Lung (tissue), 12 donors: ENCODE measurements around the gene ARF1. TPM values are rescaled to one million over a fixed set of nuclear protein-coding genes. Genes with fewer than 3 reads are reported as not detected.

Experiments
- ATAC-seq: fragments of 200-7000 bp; cut with Tn5 transposase; one replicate; pipeline ENCODE4 v1.9.1; 2020; ENCODE audit warnings: moderate number of reproducible peaks; ENCODE audit not compliant: insufficient read depth, low FRiP score
- DNase-seq, 3 donors: peaks; one replicate each; pipeline ENCODE4 v3.0.0-alpha.2; 2013 to 2017
- H3K27ac ChIP-seq, 2 donors: one replicate each; pipeline ENCODE4 v1.5.1; 2013; ENCODE audit warnings: mild to moderate bottlenecking in 2 of 2, moderate library complexity in 2 of 2, control low read depth in 1 of 2, inconsistent platforms in 1 of 2, low read depth in 1 of 2, low read length in 1 of 2
- H3K27me3 ChIP-seq, 3 donors: one replicate each; pipeline ENCODE4 v1.5.1; 2013; ENCODE audit warnings: low read length in 2 of 3; ENCODE audit not compliant: control insufficient read depth in 3 of 3, insufficient read depth in 3 of 3
- H3K36me3 ChIP-seq, 4 donors: one replicate each; pipeline ENCODE4 v1.5.1; 2013; ENCODE audit warnings: low read length in 4 of 4, mild to moderate bottlenecking in 1 of 4, moderate library complexity in 1 of 4; ENCODE audit not compliant: control insufficient read depth in 4 of 4, insufficient read depth in 4 of 4
- H3K4me1 ChIP-seq, 5 donors: one replicate each; pipeline ENCODE4 v1.5.1; 2013; ENCODE audit warnings: low read length in 5 of 5, mild to moderate bottlenecking in 2 of 5, moderate library complexity in 1 of 5; ENCODE audit not compliant: control insufficient read depth in 5 of 5, insufficient read depth in 5 of 5
- H3K4me3 ChIP-seq: one replicate; pipeline ENCODE4 v1.5.1; 2013; ENCODE audit warnings: mild to moderate bottlenecking, control low read depth, moderate library complexity
- H3K9ac ChIP-seq, 2 donors: one replicate each; pipeline ENCODE4 v1.5.1; 2013; ENCODE audit warnings: low read length in 2 of 2, control low read depth in 1 of 2; ENCODE audit not compliant: insufficient read depth in 1 of 2
- H3K9me3 ChIP-seq, 4 donors: one replicate each; pipeline ENCODE4 v1.5.1; 2013; ENCODE audit warnings: low read length in 3 of 4, mild to moderate bottlenecking in 1 of 4, moderate library complexity in 1 of 4; ENCODE audit not compliant: control insufficient read depth in 4 of 4, insufficient read depth in 3 of 4
- CTCF ChIP-seq: IDR thresholded peaks from 2 replicates; pipeline ENCODE4 v1.5.1; 2012; ENCODE audit warnings: mild to moderate bottlenecking; ENCODE audit errors: control extremely low read depth, extremely low read depth
- WGBS, 2 donors: extraction: QIAGEN DNeasy Blood & Tissue Kit; methylation state at CpG; one replicate each; pipeline ENCODE4 v1.1.7; 2013; 5-methylcytosine and 5-hydroxymethylcytosine counted together
- polyA plus RNA-seq, 2 donors: library from polyadenylated mRNA; stranded (reverse); fragments of 200-250 nt; gene quantifications; one replicate each; pipeline ENCODE4 v1.2.1, GENCODE V29; 2013
- total RNA-seq, 2 donors: library from RNA; depleted of rRNA in 1 of 2; stranded (reverse); fragments of >200 nt in 1 of 2; gene quantifications; one replicate each; pipeline ENCODE4 v1.2.1, GENCODE V29; 2014 to 2021
- donor health status: control.
- donor health status: control.
- donor health status: Bipolar disorder and iron deficiency.
- donor health status: healthy.
- donor health status: DM: yes; HTN: yes; CAD: no.

The ARF1 gene
- total and polyA plus RNA-seq, 4 donors, result 226 to 713 (median 439) TPM

- Histone ChIP-seq H3K36me3 (no peaks in the 10 kb centered on the region), H3K4me3 (no peak overlapping the region), H3K4me1 (peaks cover 0 to 4% (median 0%) of the 10 kb centered on the region in 5 donors), H3K9me3 (no peaks in the 10 kb centered on the region), H3K27me3 (peaks cover 0 to 21% (median 16%) of the 10 kb centered on the region in 3 donors), H3K9ac (no peak overlapping the region), H3K27ac (no peak overlapping the region)
- DNase-seq (no peak), ATAC-seq (no peak)
- no peak for TF ChIP-seq CTCF
- WGBS, 2 donors, result 50 to 63% methylated on average over 16 to 18 of the region's 18 CpGs
Measured at GRCh38 chr1:228074954-228075730, 7.4 kb upstream of the ARF1 start.

- ATAC-seq, result no peak
- peaks cover 0 to 14% (median 10%) of the 10 kb centered on the region in 3 donors for H3K27me3 ChIP-seq
- 82 to 87% methylated on average over 9 of the region's 9 CpGs for WGBS, 2 donors
- no peak overlapping the region for H3K9ac ChIP-seq
- no peaks in the 10 kb centered on the region for H3K9me3 ChIP-seq
- DNase-seq, result no peak
- H3K27ac ChIP-seq, result no peak overlapping the region
- H3K4me1 ChIP-seq, result peaks cover 0 to 4% (median 0%) of the 10 kb centered on the region in 5 donors
- no peaks in the 10 kb centered on the region for H3K36me3 ChIP-seq
- no peak for TF ChIP-seq CTCF
- H3K4me3 ChIP-seq, result no peak overlapping the region
Measured at GRCh38 chr1:228075801-228076271, 6.7 kb upstream of the ARF1 start.

GRCh38 chr1:228076796-228077430 is 5.6 kb upstream of the ARF1 start:
- no peak overlapping the region for H3K4me3 ChIP-seq
- DNase-seq, result no peak
- peaks cover 0 to 4% (median 3%) of the 10 kb centered on the region in 3 donors for H3K27me3 ChIP-seq
- no peaks in the 10 kb centered on the region for H3K9me3 ChIP-seq
- no peaks in the 10 kb centered on the region for H3K36me3 ChIP-seq
- no peak overlapping the region for H3K9ac ChIP-seq
- no peak overlapping the region for H3K27ac ChIP-seq
- 73 to 79% methylated on average over 9 of the region's 9 CpGs for WGBS, 2 donors
- H3K4me1 ChIP-seq, result peaks cover 0 to 12% (median 0%) of the 10 kb centered on the region in 5 donors
- no peak for TF ChIP-seq CTCF
- no peak for ATAC-seq
